ENCODE results near the gene CAST. TPM values are rescaled to one million over a fixed set of nuclear protein-coding genes. Genes with fewer than 3 reads are reported as not detected.
"Not testable (repeated sequence)": the region's sequence is repeated elsewhere in the genome, so short reads cannot be mapped to it uniquely, and the experiment has no call there.

The CAST gene, protein sequence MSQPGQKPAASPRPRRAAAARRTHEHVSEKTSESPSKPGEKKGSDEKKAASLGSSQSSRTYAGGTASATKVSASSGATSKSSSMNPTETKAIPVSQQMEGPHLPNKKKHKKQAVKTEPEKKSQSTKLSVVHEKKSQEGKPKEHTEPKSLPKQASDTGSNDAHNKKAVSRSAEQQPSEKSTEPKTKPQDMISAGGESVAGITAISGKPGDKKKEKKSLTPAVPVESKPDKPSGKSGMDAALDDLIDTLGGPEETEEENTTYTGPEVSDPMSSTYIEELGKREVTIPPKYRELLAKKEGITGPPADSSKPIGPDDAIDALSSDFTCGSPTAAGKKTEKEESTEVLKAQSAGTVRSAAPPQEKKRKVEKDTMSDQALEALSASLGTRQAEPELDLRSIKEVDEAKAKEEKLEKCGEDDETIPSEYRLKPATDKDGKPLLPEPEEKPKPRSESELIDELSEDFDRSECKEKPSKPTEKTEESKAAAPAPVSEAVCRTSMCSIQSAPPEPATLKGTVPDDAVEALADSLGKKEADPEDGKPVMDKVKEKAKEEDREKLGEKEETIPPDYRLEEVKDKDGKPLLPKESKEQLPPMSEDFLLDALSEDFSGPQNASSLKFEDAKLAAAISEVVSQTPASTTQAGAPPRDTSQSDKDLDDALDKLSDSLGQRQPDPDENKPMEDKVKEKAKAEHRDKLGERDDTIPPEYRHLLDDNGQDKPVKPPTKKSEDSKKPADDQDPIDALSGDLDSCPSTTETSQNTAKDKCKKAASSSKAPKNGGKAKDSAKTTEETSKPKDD
- total RNA-seq, result 108 and 135 TPM in 2 replicates

DNA sequence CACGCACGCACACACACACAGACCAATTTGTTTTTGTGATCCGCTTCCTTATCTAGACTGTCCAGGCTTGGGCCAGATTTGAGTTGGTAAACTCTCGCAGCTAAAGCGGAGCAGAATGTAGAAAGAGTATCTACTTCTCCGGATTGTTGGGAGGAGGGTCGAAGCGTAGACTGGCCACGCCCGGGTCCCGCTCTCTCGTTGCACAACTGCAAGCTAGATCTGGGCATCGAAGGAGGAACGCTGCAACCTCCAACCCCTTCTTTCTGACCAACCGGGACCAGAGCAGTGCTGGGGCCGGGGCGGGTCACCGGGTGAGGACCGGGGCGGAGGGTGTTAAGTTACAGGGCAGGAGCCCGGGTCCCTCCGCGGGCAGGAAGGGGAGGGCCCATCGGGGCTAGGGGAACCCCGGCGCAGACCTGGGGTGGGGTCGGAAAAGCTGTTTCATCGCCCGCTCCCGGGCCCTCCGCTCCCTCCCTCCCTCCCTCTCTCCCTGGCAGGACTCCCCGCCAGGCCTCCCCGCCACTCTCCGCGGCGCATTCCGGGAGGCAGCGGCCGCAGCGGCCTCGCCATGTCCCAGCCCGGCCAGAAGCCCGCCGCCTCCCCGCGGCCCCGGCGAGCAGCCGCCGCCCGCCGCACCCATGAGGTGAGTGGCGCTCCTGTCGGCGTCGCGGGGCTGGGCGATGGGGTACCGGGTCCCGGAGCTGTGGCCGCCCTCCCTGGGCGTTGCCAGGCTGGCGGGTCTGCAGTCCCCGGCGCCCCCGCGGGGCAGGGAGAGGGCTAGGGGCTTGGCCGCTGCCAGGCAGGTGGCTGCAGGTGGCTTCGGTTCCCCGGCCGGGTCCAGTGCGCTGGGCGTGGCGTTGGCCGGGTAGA is at the start of gene CAST:
TSS of gene CAST (plus strand) at position 522 of the 870 bp plus-strand sequence. CDS start at position 569, 47 bp downstream.
- DNase-seq (ENCODE audit: low read depth), result peak; percentile 64
- TF ChIP-seq, protein P1, sequence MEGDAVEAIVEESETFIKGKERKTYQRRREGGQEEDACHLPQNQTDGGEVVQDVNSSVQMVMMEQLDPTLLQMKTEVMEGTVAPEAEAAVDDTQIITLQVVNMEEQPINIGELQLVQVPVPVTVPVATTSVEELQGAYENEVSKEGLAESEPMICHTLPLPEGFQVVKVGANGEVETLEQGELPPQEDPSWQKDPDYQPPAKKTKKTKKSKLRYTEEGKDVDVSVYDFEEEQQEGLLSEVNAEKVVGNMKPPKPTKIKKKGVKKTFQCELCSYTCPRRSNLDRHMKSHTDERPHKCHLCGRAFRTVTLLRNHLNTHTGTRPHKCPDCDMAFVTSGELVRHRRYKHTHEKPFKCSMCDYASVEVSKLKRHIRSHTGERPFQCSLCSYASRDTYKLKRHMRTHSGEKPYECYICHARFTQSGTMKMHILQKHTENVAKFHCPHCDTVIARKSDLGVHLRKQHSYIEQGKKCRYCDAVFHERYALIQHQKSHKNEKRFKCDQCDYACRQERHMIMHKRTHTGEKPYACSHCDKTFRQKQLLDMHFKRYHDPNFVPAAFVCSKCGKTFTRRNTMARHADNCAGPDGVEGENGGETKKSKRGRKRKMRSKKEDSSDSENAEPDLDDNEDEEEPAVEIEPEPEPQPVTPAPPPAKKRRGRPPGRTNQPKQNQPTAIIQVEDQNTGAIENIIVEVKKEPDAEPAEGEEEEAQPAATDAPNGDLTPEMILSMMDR (conservative IDR thresholded peaks at IDR 0.05; ENCODE audit: low read depth, low read length), result no peak
- H3K4me3 ChIP-seq (ENCODE audit: low read depth, low read length), result peak within 1 kb of the TSS; percentile 82

DNA sequence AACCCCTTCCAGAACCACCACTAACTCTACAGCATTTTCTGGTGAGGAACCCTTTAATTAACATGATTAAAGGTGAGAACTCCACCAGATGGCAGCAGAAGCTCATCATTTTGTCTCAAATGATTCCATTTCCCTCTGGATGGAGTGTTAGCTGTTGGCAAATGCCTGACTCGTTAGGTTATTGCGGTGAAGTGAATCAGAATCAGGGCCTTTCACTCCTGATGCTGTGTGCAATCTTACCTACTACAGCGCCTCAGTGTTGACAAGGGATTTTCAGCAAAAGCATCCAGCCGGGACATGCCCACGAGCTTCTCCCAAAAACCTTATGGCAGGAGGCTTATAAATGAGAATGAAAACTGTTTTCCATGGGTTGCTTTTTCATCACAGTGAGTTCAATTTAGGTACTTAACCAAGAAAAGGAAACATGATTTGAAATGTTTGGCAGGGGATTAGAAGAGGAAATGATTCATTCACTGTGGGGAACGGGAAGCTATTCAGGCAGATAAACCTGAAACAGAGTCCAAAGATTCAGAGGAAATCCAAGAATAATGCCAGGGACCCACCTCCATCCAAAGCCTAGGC is 48.0 kb upstream of the CAST start:
- peak; percentile 89 for DNase-seq (ENCODE audit: low read depth)
- H3K4me3 ChIP-seq (ENCODE audit: low read depth, low read length), result peak overlapping the region; percentile 40
- TF ChIP-seq, protein P1 (conservative IDR thresholded peaks at IDR 0.05; ENCODE audit: low read depth, low read length), result peak; percentile 63

DNA sequence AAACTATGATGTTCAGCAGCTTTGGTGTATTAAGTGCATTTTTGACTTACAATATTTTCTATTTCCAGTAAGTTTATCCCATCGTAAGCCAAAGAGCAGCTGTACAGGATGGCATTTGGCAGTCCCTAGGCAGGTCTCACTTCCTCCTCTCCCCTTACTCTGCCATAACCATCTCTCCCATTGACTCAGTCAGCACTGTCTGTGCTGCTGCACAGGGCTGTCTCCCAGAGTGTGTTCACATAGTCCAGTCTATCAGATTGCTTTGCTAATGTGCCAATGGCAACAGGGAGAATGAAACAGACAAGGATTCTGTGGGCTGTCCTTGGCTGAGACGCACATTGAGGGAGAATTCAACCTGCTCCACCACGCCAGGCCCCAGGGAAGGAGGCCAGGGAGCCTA is 47.0 kb upstream of the CAST start:
- TF ChIP-seq, protein P1 (conservative IDR thresholded peaks at IDR 0.05; ENCODE audit: low read depth, low read length), result no peak
- H3K4me3 ChIP-seq (ENCODE audit: low read depth, low read length), result no peak overlapping the region
- no peak for DNase-seq (ENCODE audit: low read depth)

DNA sequence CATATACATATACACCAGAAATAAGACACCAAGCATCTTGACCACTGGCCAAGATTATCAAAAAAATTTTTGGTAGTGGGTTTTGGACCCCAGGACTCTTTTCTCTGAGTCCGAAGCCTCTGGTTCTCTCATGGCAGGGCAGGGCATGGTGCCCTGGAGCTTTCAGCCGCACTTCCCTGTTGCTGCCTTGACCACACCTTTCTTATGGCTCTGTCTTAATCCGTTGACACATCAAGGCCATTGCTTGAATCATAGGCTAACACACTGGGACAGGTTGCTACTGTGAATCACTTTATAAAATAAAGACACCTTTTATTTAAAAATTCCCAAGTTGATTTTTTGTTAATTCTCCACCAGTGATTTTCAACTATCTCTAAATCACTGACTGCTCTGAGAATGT is 45.4 kb upstream of the CAST start:
- no peak overlapping the region for H3K4me3 ChIP-seq (ENCODE audit: low read depth, low read length)
- no peak for DNase-seq (ENCODE audit: low read depth)
- TF ChIP-seq, protein P1 (conservative IDR thresholded peaks at IDR 0.05; ENCODE audit: low read depth, low read length), result no peak

DNA sequence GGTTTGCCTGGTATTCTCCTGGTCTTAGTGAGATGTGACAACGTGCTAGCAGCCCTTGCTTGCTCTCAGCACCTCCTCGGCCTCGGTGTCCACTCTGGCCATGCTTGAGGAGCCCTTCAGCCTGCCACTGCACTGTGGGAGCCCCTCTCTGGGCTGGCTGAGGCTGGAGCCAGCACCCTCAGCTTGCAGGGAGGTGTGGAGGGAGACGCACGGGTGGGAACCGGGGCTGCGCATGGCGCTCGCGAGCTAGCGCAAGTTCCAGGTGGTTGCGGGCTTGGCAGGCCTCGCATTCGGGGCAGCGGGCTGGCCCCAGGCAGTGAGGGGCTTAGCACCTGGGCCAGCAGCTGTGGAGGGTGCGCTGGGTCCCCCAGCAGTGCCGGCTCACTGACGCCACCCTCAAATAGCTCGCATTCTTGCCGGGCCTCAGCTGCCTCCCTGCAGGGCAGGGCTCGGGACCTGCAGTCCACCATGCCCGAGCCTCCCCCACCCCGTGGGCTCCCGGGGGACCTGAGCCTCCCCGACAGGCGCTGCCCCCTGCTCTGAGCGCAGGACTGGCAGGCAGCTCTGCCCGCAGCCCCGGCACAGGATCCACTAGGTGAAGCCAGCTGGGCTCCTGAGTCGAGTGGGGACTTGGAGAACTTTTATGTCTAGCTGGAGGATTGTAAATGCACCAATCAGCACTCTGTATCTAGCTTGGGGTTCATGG is 43.7 kb upstream of the CAST start:
- DNase-seq (ENCODE audit: low read depth); H3K4me3 ChIP-seq (ENCODE audit: low read depth, low read length): not testable (repeated sequence)

DNA sequence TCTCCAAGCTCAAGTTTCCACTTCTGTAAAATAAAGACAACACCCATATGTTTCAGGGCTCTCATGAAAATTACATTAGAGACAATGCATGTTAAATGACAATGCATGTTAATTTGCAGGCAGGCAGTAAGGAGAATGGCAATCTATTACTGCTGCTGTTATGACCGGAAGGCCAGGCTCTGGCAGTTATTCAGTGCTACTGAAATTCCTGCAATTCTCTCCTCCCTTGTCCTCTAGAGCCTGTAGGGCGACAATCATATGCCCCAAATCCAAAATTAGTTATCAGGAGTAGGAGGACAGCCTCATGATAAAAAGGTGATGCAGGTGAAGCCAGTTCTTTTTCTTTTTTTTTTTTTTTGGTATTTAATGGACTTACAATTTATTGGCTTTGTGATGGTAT is 42.2 kb upstream of the CAST start:
- DNase-seq (ENCODE audit: low read depth), result no peak
- TF ChIP-seq, protein P1 (conservative IDR thresholded peaks at IDR 0.05; ENCODE audit: low read depth, low read length), result no peak
- H3K4me3 ChIP-seq (ENCODE audit: low read depth, low read length), result no peak overlapping the region
